Tibial artery (tissue), 4 donors: ENCODE results near the gene ANP32A.

ENCODE experiments used
- DNase-seq, 2 donors: peaks; one replicate each; pipeline ENCODE4 v3.0.0-alpha.2; 2019
- H3K27ac ChIP-seq, 2 donors: fragments of 200-600 bp; sonication (generic) in 1 of 2; 1 replicate in 1 of 2; 2 replicates in 1 of 2; pipeline ENCODE4 v1.5.1; 2018 to 2019; ENCODE audit warnings: mild to moderate bottlenecking in 1 of 2
- H3K27me3 ChIP-seq, 2 donors: fragments of 200-600 bp; sonication (generic) in 1 of 2; one replicate each; pipeline versions ENCODE4 v1.5.1 to v1.6.0; 2016 to 2019
- H3K36me3 ChIP-seq, 3 donors: fragments of 200-600 bp; sonication (generic) in 2 of 3; one replicate each; pipeline ENCODE4 v1.5.1; 2016 to 2019; ENCODE audit warnings: mild to moderate bottlenecking in 2 of 3
- H3K4me1 ChIP-seq, 4 donors: fragments of 200-600 bp; sonication (generic) in 2 of 4; 1 replicate in 3 of 4; 2 replicates in 1 of 4; pipeline ENCODE4 v1.5.1; 2016 to 2019
- H3K4me3 ChIP-seq, 2 donors: fragments of 200-600 bp; sonication (generic) in 1 of 2; 1 replicate in 1 of 2; 2 replicates in 1 of 2; pipeline ENCODE4 v1.5.1; 2018 to 2019; ENCODE audit warnings: mild to moderate bottlenecking in 2 of 2
- H3K9me3 ChIP-seq, 3 donors: fragments of 200-600 bp; sonication (generic) in 1 of 3; one replicate each; pipeline ENCODE4 v1.5.1; 2016 to 2019
- CTCF ChIP-seq, 2 experiments: fragments of 200-600 bp in 1 of 2; fragments of 450-650 bp in 1 of 2; IDR thresholded peaks; one replicate each; pipeline ENCODE4 v1.5.1; 2017 to 2019; ENCODE audit warnings: antibody characterized with exemption in 2 of 2, mild to moderate bottlenecking in 1 of 2, moderate library complexity in 1 of 2
- intact Hi-C: fragments of 100-400 bp; cut with DNase I; formaldehyde crosslinking; loops from one replicate; pipeline ENCODE4 v1.15.0; 2023; ENCODE audit warnings: low total_unique reads

The ANP32A gene

GRCh38 chr15:68819495-68820294, 1.0 kb downstream of the ANP32A start:
- peak; percentile 53 to 72 for DNase-seq
- Histone ChIP-seq H3K4me3 (peak overlapping the region; percentile 78 to 93), H3K4me1 (peaks cover 0 to 31% (median 19%) of the 10 kb centered on the region in 4 donors), H3K9me3 (no peaks in the 10 kb centered on the region), H3K36me3 (no peaks in the 10 kb centered on the region), H3K27me3 (no peaks in the 10 kb centered on the region), H3K27ac (peak overlapping the region; percentile 97 to 99)
- intact Hi-C loops: loop anchor here (5.0 kb wide), 1 partner anchor 42 kb away; no protein-coding TSS in a partner anchor
- no peak for TF ChIP-seq CTCF (IDR thresholded peaks at IDR 0.05)

- peak overlapping the region; percentile 97 to 99 for H3K27ac ChIP-seq
- H3K27me3 ChIP-seq: no peaks in the 10 kb centered on the region
- H3K4me3 ChIP-seq: peak overlapping the region; percentile 78 to 93
- DNase-seq: peak; percentile 50 to 77
- H3K9me3 ChIP-seq: no peaks in the 10 kb centered on the region
- no peaks in the 10 kb centered on the region for H3K36me3 ChIP-seq
- H3K4me1 ChIP-seq: peaks cover 0 to 39% (median 22%) of the 10 kb centered on the region in 4 donors
- intact Hi-C loops: loop anchor here (5.0 kb wide), 1 partner anchor 42 kb away; no protein-coding TSS in a partner anchor
- no peak for TF ChIP-seq CTCF (IDR thresholded peaks at IDR 0.05)
These were observed 1.8 kb downstream of the ANP32A start for GRCh38 chr15:68818769-68819494.

- peak; percentile 66 to 80 for DNase-seq
- TF ChIP-seq CTCF (IDR thresholded peaks at IDR 0.05): no peak
- Histone ChIP-seq H3K36me3 (no peaks in the 10 kb centered on the region), H3K27ac (peak overlapping the region; percentile 97 to 99), H3K27me3 (no peaks in the 10 kb centered on the region), H3K4me3 (peak overlapping the region; percentile 78 to 93), H3K9me3 (no peaks in the 10 kb centered on the region), H3K4me1 (peaks cover 0 to 46% (median 26%) of the 10 kb centered on the region in 4 donors)
- intact Hi-C loops: loop anchor here (5.0 kb wide), 1 partner anchor 41 kb away; no protein-coding TSS in a partner anchor
These were observed 2.5 kb downstream of the ANP32A start for GRCh38 chr15:68818066-68818768.

GRCh38 chr15:68817304-68818065, 3.2 kb downstream of the ANP32A start:
- Histone ChIP-seq H3K9me3 (no peaks in the 10 kb centered on the region), H3K4me1 (peaks cover 0 to 52% (median 29%) of the 10 kb centered on the region in 4 donors), H3K36me3 (no peaks in the 10 kb centered on the region), H3K27me3 (no peaks in the 10 kb centered on the region), H3K4me3 (peak overlapping the region; percentile 78 to 93), H3K27ac (peak overlapping the region; percentile 97 to 99)
- peak; percentile 62 to 82 for DNase-seq
- TF ChIP-seq CTCF (IDR thresholded peaks at IDR 0.05): no peak
- intact Hi-C loops: loop anchor here (5.0 kb wide), 1 partner anchor 40 kb away; no protein-coding TSS in a partner anchor
